Measurements from ENCODE around the gene CTH. TPM values are rescaled to one million over a fixed set of nuclear protein-coding genes. Genes with fewer than 3 reads are reported as not detected.

Gene CTH
- total and polyA plus RNA-seq, 2 of the 13 experiments (the other 11 are each of a cell fraction or from before 2014, with no cell fraction given), result 8.7 to 19.7 TPM

- H3K36me3 ChIP-seq (replicated peaks in 1 of 2; ENCODE audit: control insufficient read depth in 1 of 2, insufficient read depth in 2 of 2, low read length in 2 of 2), result peaks cover 1 to 58% of the 10 kb centered on the region in 2 experiments; a peak in 3 of 5 replicates
- ATAC-seq (no peak), FAIRE-seq (no peak), DNase-seq (ENCODE audit: low spot score) (no peak)
- ChIA-PET POLR2A (no interaction called here), CTCF (ENCODE audit: low intra/inter-chr PET ratio, low total read pairs) (no interaction called here)
- 91% methylated on average over 7 of the region's 7 CpGs for WGBS (ENCODE audit: low lambda C conversion rate)
- no peak overlapping the region for H3K4me3 ChIP-seq (replicated peaks in 1 of 3; ENCODE audit: insufficient read depth in 1 of 3, low read depth in 2 of 3, low read length in 3 of 3)
- H3K79me2 ChIP-seq (ENCODE audit: insufficient read depth, low read length), result no peaks in the 10 kb centered on the region
- H3K4me2 ChIP-seq (ENCODE audit: low read depth, low read length), result no peak overlapping the region
- intact Hi-C loops (cut with micrococcal nuclease; ENCODE audit: unreplicated experiment) (no loop called here), in situ Hi-C loops (cut with HindIII; ENCODE audit: extremely low pct_ligation_motif_present, low pct_unique_long_range_greater_than_20kb) (no loop called here)
- no peaks in the 10 kb centered on the region for H3K9me3 ChIP-seq (ENCODE audit: low read length)
- no peak overlapping the region for H3K9ac ChIP-seq (ENCODE audit: insufficient read depth, low read depth, low read length)
- no peak for TF ChIP-seq ZBTB38 (CRISPR knock-in tag; IDR thresholded peaks at IDR 0.05)
- no peak for TF ChIP-seq ZNF383 (CRISPR knock-in tag; IDR thresholded peaks at IDR 0.05; ENCODE audit: borderline replicate concordance)
- TF ChIP-seq ZFP37 (CRISPR knock-in tag; IDR thresholded peaks at IDR 0.05; ENCODE audit: borderline replicate concordance), result no peak
- TF ChIP-seq POLR2AphosphoS2 (IDR thresholded peaks at IDR 0.05; ENCODE audit: low read depth, low read length), result no peak
- TF ChIP-seq GATA4 (IDR thresholded peaks at IDR 0.05; ENCODE audit: borderline replicate concordance, low read depth), result no peak
- TF ChIP-seq ZNF883 (CRISPR knock-in tag; IDR thresholded peaks at IDR 0.05; ENCODE audit: not compliant biosample characterization), result no peak
- no peak for TF ChIP-seq GABPB1 (CRISPR knock-in tag; IDR thresholded peaks at IDR 0.05)
- no peak for TF ChIP-seq FOXP4 (CRISPR knock-in tag; IDR thresholded peaks at IDR 0.05)
- TF ChIP-seq ZNF382 (CRISPR knock-in tag; IDR thresholded peaks at IDR 0.05; ENCODE audit: borderline replicate concordance), result no peak
- TF ChIP-seq NFE2L1 (CRISPR knock-in tag; IDR thresholded peaks at IDR 0.05; ENCODE audit: borderline replicate concordance), result no peak
- H2AFZ ChIP-seq (ENCODE audit: low read length), result no peak overlapping the region
- BruUV-seq (replicated peaks), result no TSS peak
- no peak overlapping the region for H3K27ac ChIP-seq (ENCODE audit: extremely low read length, insufficient read depth, low read length)
- H3K27me3 ChIP-seq (ENCODE audit: control insufficient read depth in 1 of 2, insufficient read depth in 2 of 2, low read length in 2 of 2), result no peaks in the 10 kb centered on the region
- no peaks in the 10 kb centered on the region for H4K20me1 ChIP-seq (ENCODE audit: insufficient read depth, low read length)
- no peaks in the 10 kb centered on the region for H3K4me1 ChIP-seq (ENCODE audit: insufficient read depth, low read length)
Observed at GRCh38 chr1:70426154-70427131, 15.4 kb downstream of the CTH start.

Measured in HepG2 (cell line).